Amygdala (tissue), 56 donors: ENCODE data around the gene OR1F1.
"Not testable (repeated sequence)": the region's sequence is repeated elsewhere in the genome, so short reads cannot be mapped to it uniquely, and the experiment has no call there.

Experiments used
- DNase-seq, 56 donors: peaks; one replicate each; lab custom pipeline; 2025; lab: John Stamatoyannopoulos, UW

The OR1F1 gene

DNA sequence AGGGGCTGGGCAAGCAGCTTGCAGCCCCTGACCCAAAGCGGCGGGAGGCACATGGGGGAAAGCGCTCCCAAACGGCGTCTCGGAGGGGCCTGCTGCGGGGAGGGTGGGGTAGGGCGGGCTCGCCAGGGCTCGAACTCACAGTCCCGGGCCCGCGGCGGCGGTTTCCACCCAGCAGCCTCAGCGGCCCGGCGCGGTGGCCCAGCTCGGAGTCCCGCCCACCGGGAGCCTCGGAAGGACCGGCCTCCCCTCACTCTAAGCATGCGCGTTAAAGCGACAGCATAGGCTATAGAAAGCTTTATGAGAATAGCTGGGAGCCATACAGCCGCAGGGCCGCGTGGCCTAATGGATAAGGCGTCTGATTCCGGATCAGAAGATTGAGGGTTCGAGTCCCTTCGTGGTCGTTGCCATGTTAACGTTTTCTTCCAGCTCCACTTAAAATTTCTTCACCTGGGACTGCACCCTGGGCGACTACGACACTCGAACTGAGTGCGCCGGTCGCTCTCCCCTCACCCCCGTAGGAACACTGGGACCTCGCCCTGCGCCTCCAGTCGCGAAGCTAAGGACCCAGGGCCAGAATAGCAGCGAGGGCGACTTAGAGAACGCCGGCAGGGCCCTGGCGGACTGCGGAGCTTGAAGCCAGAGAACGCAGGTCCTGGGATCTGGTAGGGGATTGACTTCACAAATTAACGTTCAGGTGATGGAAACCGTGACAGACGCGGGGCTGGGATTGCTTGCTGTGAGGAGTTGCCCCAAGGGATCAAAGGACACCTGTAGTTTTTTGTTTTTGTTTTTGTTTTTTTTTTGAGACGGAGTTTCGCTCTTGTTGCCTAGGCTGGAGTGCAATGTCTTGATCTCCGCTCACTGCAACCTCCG is 37.4 kb upstream of the OR1F1 start:
- DNase-seq = peak; percentile 24 to 95 (median 84)

DNA sequence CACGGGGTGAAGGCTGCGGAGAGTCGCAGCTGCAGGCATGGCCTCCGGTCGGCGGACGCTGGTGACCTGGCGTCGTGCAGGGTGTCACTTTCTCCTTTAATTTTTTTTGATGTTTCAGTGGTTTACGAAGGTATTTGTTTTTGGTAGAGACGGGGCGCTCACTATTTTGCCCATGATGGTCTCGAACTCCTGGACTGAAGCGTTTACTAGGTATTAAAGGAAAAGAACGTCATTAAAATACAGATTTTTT is 36.1 kb upstream of the OR1F1 start:
- peak in 1 of 56 donors; percentile 38 for DNase-seq

DNA sequence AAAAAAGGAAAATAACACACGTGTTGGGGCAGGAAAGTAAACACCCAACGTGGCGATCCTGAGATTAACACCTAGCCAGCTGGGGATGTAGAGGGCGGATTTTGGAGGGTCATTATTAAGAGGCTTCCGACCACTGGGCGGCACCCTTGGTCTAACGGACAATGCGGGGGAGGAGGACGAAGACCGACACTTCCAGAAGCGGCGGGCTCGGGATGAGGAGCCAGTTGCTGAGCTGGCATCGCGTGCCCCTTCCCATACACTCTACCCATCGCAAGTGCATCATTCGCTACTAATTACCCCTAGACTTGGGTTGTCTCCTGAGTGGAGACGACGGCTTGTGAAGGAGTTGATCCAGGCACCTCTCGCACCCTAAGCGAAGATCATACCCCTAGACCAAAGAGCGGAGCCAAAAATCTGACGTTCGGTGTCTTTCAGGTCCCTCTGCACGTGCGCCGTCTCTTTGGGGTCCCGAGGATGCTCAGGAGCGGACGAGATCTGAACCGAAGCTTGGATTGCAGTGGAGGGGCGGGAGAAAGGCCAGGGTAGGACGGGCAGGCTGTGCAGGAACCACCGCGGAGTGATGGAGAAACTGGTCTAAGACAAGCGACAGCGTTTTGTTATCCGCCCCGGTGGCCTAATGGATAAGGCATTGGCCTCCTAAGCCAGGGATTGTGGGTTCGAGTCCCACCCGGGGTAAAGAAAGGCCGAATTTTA is 35.6 kb upstream of the OR1F1 start:
- peak in 55 of 56 donors; percentile 39 to 91 (median 72) for DNase-seq

DNA sequence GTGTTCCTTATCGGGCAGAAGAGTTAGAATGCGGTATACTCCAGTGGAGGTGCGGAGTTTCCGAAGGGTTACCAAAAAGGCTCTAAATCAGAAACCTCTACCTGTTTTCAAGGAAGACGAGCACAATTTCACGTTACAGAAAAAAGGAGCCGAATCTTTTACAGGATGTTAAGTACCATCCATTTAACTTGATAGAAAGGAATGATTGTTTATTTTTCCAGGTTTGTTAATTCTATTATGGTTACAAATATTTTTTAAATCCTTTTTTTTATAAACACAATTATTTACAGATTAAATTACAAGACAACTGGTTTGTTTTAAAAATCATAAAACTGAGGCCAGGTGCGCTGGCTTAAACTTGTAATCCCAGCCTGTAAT is 35.0 kb upstream of the OR1F1 start:
- no peak for DNase-seq

DNA sequence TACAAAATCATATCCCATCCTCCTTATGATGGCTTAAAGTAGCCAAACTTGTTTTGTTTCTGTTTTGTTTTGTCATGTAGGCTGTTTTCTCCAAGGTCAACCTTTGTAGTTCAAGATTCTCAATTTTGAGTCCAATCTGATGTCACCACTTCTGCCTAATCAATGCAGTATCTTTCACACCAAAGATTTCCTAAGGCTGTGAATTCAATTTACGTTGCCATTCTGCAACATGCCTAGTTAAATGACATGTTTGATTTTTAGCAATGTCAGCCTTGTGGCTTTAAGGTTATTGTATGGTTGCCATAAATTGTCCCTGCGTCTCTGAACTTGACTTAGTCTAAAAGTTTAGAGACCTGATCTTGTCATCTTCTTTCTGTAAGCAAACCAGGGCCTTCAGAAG is 32.8 kb upstream of the OR1F1 start:
- no peak for DNase-seq

DNA sequence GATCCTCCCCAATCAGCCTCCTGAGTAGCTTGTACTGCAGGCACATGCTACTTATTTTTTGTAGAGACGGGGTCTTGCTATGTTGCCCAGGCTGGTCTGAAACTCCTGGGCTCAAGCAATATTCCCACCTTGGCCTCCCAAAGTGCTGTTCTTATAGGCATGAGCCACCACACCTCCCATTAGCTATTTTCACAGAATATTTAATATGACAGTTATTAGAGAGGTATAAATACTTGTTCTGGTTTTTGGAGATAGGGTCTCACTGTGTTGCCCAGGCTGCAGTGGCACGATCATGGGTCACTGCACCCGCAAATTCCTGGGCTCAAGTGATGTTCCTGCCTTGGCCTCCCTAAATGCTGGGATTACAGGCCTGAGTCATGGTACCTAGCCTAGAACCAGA is 32.0 kb upstream of the OR1F1 start:
- DNase-seq = no peak

DNA sequence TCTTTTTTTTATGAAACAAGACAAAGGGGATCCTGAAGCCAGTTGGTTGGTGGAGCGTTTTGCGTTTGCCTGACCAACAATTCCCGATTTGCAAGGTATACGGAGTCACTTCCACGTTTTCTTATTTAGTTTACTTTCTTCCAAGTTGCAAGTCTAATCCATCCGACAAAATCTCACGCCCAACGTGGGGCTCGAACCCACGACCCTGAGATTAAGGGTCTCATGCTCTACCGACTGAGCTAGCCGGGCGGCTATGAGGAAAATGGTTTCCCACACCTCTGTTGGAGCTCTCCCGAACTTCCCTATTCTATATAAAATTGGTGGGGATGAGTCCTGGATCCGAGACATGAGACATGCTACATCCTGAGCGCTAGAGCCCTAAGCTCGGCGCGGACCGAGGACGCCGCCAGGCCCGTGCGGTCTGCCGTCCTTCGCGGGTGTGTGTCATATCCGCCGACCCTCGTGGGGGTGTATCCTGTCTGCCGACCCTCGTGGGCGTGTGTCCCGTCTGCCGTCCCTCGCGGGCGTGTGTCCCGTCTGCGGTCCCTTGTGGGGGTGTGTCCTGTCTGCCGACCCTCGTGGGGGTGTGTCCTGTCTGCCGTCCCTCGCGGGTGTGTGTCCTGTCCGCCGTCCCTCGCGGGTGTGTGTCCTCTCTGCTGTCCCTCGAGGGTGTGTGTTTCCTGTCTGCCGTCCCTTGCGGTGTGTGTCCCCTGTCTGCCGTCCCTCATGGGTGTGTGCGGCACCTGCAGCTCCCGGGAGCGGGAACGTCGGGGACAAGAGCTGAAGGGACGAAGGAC is 30.6 kb upstream of the OR1F1 start:
- peak in 22 of 56 donors; percentile 3 to 74 (median 19) for DNase-seq

DNA sequence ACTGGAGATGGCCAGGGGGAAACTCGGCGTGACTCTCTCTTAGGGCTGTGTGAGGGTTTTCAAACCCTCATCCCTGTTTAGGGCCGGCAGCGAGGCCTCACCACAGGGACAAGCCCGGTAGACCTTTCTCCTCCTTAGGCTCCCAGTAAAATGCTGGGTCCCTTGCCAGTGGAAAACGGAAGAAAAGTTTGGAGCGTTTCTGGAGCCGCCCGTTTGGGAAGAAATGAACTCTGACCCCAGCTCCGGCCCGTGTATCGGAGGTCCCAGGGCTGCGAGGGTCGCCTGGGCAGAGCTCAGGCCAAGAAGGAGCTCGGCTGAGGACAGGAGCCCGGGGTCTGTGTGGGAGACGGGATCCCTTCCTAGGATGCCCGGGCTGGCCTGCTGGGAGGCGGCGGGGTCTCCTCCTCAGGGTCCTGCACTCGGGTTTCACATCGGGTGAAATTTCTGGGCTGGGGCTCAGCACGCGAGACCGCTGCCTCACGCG is 29.9 kb upstream of the OR1F1 start:
- peak in 1 of 56 donors; percentile 2 for DNase-seq

DNA sequence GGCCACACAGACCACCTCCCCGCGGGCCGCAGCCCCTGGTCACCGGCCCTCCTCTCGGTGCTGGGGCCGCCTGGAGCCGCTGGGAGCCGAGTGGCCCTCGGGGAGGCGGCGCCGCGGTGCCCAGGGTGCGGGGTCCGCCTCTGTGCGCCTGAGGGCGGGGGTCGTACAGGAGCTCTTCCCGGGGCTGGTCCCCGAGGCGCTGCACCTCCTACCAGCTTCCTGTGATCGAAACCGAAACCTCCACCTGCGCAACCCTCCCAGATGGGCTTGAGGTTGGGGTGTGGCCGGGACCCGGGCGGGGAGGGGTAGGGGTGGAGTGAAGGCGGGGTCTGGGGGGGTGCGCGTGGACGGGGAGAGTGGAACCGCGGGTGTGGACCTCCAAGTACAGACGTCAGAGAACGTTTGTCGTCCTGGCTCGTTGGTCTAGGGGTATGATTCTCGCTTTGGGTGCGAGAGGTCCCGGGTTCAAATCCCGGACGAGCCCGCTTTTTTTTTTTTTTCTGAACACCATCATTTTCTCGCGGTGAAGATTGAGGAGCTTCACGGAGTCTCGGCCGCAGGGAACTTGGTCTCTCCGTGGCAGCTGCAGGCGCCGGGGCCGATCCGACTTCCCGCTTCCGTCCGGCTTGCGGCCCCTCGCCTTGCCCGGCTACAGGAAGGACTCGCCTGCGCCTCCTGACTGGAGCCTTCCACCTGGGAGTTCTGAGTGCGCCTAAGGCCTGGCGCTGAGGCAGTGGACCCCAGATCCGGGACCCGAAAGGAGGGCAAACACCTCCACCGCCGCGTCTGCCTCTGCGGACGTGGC is 29.3 kb upstream of the OR1F1 start:
- peak in 39 of 56 donors; percentile 11 to 79 (median 31) for DNase-seq

DNA sequence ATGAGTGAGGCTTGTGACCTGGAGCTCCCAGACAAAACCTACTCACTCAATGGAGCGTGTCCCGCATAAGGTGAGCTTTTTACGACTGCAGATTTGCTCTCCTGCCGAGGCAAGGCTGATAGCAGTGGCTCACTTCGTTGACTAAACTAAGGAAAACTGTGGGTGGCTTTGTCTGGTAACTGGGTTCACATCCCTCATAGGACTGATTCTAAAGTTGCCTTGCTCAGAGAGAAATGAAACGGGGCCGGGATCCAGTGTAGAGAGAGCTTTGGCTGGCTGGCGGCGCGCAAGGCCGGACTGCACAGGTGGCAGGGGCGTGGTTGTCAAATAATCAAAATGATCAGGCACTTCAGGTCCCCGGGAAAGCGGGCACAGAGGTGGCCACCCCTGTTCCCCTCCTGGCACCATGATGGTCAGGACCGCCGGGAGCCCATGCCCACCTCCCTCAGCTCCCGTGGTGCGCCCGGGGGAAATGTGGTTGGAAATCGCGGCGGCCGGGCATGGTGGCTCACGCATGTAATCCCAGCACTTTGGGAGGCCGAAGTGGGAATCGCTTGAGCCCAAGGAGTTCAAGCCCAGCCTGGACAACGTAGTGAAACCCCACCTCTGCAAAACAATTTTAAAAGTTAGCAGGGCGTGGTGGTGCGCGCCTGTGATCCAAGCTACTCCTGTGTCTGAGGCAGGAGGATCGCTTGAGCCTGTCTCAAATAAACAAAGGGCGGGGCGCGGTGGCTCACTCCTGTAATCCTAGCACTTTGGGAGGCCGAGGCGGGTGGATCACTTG is 26.6 kb upstream of the OR1F1 start:
- no peak for DNase-seq

DNA sequence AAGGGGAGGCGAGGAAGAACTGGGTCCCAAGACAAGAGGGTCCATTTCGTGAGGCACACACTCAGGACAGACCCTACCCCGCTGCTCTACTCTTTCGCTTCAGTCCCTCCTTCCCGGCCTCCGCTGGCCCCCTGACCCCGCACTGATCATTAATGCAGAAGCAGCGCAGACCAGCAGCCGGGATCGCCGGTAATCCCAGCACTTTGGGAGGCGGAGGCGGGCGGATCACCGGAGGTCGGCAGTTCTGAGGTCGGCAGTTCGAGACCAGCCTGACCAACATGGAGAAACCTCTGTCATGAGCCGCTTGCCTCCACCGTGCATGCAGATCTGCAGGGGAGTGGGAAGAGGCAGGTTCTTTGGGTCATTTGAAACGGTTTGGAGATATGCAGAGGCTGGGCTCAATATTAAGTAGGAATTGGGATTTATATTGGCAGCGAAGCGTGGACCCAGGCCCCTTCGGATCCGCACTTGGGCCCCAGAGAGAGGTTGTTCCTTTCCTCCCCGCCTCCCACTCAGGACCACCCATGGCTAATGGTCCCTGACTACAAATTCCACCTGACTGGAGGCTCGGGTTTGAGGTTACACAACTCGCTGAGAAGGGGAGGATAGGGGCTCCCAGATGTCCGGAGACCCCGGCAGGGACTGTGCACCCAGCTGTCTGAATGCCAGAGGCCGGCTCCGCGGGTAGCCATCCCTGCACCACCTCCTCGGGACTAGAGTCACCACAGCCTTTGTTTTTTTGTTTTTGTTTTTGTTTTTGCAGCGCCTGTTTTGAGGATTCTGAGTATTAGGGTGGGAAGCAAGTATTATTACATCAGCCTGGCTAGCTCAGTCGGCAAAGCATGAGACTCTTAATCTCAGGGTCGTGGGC is 23.6 kb upstream of the OR1F1 start:
- DNase-seq = no peak

DNA sequence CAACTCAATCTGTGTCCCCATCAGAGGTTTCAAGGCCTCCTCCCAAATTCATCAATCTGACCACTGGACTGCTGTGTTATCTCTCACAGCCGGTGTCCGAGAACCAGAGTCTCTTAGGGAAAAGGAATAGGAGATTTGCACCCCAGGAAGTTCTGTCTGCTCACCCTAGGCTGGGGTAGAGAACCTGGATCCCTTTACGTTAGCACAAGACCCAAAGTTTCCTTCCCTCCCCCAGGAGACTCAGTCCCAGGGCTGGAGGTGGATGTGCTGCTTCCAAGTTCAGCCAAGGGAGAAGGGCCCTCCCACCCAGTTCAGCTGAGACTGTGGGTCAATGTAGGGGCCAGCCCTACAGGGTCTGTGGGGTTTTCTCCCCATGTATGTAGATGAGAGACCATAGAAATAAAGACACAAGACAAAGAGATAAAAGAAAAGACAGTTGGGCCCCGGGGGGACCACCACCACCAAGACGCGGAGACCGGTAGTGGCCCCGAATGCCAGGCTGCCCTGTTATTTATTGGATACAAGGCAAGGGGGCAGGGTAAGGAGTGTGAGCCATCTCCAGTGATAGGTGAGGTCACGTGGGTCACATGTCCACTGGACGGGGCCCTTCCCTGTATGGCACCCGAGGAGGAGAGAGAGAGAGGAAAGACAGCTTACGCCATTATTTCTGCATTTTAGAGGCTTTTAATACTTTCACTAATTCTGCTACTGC is 22.7 kb upstream of the OR1F1 start:
- DNase-seq = no peak

DNA sequence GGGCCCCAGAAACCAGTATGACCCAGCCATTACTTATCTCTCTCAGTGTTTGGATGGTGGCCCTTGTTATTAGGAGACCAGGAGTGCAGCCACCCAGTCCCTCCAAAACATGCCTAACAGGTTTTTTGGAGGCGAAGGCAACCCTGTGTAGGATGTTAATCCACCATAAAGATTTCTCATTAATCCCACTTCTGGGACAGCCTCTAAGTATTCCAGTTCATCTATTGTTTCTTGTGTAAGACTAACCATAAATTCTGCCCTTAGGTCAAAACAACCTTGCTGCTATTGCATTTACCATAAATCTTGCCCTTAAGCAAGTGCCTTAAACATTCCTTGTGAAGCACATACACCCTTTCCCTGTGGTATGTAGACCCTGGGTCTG is 21.5 kb upstream of the OR1F1 start:
- DNase-seq = no peak

DNA sequence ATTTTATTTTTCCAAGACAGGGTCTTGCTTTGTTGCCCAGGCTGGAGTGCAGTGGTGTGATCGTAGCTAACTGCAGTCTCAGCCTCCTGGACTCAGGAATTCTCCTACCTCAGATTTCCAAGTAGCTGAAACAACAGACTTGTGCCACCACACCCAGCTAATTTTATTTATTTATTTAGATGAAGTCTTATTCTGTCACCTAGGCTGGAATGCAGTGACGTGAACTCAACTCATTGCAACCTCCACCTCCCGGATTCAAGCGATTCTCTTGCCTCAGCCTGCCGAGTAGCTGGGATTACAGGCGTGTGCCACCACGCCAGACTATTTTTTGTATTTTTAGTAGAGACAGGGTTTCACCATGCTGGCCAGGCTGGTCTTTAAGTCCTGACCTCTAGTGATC is 19.3 kb upstream of the OR1F1 start:
- not testable (repeated sequence) for DNase-seq

DNA sequence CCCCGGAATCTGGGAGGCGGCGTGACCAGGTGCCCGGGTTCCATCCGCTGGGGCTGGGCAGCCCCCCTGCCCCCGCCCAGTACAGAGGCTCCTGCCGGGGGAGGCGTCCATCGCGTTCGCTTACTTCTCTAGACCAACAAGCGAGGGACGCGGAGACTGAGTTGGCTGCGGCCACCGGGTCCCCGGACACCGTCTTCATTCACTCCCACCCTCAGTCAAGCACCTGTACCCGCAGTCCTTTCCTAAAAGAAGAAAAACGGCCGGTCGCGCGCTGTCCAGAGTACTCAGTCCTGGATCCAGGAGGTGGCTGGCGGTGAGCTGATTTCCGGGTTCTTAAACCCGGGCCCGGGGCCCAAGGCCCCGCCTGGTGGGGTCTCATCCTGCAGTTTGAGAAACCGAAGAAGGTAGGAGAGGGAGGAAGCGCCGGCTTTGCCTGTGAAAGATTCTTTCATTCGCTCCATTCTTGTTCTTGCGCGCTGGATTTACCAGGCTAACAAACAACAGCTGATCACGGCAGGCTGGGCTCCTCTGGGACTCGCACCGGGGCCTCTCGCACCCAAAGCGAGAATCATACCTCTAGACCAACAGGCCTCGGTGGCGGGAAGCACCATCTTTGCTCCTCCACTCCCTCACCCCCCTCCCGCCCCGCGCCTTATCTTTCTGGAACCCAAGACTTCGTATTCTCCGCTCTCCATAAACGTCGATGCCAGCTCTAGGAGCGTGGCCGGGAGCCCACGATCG is 17.4 kb upstream of the OR1F1 start:
- DNase-seq = no peak

DNA sequence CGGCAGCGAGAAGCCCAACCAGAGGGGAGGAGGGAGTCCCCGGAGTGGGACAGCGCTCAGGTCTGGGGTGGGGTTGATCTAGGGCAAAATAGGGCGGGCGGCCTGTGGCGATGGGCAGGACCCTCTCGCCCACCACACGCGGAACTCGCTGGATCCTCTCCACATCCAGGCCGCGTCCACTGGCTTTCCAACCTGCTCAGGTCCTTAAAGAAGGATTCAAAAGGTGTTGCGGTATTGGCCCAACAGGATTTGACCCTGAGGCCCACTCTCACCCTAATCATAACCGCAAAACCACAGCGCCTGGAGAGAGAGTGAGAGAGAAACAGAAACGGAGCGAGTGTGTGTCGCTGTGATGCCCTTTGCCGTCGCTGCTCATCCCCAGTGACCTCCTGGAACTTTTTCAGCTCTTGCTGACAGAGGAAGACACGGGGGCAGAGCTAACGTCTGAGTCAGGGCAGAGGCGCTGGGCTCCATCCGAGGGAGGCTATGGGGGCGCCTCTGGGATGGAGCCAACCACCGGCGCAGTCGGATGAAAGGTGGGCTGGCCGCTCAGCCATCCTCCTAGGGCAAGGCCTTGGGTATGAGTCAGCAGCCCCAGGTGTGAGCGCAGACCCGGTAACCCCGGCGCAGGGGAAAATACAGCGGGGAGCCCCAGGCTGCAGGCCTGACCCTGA is 16.7 kb upstream of the OR1F1 start:
- no peak for DNase-seq
